GM19328 (cell line): ENCODE results near the gene LRMDA.

Experiments used
- ATAC-seq: cut with Tn5 transposase; IDR thresholded peaks from one replicate; pipeline ENCODE4 v1.9.1; 2021; ENCODE audit warnings: mild to moderate bottlenecking, moderate library complexity; ENCODE audit not compliant: unreplicated experiment

Gene LRMDA

DNA sequence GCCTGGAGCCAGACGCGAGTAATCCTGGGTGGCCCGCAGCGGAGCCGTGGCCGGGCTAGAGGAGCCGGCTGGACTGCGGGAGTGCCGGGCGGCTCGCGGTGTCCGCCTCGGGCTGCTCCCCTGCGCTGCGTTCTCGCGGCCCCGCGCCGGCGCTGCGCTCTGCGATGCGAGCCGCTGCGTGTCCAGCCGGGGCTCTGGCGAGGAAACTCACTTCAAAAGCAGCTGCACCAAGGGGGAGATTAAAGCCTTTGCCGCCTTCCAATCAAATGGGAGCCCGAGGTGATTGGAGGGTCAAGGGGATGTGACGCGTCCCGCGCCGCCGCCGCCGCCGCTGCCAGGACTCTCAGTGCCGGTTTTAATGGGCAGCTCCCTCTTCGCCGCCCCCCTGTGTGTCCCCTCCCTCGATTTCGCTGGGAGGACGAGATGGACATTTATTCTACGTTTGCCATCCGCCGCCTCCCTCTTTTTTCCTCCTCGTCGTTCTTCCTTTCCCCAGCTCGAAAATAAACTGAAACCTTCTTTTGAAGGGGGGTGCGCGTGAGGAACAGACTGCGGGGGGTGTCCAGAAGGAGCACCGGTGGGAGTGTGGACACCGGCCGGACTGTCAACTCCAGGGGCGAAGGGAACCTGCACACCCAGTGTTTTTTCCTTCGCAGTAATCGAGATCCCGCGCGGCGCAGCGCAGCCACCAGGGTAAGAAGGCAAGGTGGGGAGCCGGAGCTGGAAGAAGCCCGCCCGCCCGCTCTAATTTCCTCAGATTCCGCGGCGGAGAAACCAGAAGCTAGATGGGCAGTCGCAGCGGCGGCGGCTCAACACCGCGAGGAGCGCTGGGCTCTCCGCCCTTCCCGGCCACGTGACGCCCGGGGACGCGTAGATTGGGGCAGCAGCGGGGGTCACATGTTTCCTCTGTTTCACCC is 29.6 kb upstream of the LRMDA start, which contains the start of gene ZNF503:
Gene ZNF503 (minus strand): TSS at position 196 of the 917 bp plus-strand sequence. CDS start 345 bp downstream, outside the sequence.
- no peak for ATAC-seq

DNA sequence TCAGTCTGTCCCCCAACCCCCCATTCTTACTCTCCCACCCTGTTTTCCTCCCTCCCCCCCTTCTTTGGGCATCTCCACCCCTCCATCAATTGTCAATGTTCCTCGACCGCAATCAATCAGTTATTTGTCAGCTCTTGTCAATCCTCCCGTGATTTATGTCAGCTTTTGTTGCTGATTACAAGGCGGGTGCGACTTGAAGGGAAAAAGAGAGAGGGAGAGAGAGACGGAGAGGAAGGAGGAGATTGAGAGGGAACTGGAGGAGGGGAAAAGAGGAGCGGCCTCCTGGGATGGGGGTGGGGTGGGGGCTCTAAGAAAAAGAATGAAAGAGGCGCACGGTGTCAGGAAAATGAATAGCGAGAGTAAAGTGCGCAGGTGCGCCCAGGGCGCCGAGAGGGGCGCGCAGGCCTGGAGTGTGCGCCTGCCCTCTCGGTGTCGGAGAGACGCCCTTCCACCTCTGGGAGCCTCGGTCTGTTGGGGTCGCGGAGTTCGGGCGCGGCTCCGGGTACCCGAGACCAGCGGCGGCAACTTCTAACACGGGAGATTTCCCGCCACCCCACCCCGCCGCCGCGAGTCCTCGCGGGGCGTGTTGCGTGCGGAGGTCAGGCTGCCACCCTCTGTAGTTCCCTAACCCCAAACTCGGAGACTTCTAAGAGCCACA is 28.8 kb upstream of the LRMDA start:
- no peak for ATAC-seq

DNA sequence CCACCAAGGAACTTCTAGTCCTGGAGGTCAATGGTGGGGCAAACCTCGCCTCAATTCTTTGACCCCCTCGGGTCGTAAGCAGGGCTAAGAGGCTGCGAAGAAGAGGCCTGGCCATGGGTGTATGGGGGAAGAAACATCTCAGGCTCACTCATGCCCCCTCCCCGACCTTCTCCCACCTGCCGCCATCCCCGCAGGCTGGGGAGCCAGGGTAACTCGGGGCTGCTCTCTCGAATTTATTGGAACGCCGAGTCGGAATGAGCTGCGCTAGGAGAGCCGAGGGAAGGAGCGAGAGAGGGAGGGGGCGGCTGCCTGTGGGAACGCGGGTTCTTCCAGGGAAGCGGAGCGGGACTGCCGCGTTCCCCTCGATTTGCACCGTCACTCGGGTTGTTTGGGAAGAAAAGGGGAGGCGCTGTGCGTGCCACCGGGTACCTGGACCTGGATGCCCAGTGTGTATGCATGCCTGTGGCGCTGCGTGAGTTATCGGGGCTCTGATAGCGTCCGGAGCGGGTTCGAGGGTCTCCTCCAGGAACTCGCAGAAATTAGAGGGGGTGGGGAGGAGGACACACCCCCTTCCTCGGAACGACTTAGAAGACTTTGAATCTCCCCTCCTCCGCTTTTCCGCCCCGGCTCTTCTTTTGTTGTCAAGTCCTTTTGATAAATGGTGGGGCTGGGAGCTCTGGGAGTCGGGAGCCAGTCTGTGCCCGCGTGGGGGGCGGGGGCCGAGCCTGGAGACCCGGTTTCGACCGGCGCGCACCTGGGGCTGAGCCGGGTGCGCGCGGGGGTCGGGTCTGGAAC is 28.1 kb upstream of the LRMDA start:
- ATAC-seq = no peak

DNA sequence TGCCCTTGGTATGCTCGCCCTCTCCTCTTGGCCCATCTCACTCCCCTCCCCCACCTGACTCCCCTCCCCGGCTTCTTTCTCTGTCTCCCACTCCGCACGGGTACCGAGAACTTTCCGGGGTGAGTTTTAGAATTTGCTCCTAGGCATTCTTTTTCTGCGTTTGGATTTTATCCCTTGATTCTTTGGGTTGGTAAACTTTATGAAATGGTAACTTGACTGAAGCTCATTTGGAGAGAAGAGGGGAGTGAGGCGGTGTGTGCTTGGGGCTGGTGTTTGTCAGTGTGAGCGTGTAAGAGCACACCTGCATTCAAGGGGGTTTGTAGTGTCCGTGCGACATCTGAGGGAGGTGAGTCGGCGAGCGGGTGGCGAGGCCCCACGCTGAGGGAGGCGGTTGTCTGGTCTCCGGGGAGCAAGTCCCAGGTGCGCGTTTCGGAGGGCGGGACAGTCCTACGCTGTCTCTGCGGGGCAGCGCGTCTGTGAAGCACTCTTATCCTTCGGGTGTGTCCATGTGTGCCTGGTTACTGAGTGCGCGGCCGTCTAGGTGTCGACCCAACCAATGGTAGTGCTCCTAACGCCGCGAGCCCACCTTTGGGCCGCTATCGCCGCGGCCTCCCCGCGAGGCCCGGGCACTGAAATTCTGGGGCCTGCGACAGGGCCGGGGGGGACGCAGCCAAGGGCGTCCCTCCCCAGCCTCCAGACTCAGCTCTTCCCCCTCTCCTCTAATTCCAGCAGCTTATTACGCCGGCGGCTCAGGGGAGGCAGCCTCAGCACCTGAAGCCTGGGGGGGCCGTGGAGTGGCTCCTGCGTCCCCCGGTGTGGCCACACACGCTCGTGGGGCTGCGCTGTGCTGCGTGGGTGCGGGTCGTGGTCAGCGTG is 27.2 kb upstream of the LRMDA start:
- no peak for ATAC-seq

DNA sequence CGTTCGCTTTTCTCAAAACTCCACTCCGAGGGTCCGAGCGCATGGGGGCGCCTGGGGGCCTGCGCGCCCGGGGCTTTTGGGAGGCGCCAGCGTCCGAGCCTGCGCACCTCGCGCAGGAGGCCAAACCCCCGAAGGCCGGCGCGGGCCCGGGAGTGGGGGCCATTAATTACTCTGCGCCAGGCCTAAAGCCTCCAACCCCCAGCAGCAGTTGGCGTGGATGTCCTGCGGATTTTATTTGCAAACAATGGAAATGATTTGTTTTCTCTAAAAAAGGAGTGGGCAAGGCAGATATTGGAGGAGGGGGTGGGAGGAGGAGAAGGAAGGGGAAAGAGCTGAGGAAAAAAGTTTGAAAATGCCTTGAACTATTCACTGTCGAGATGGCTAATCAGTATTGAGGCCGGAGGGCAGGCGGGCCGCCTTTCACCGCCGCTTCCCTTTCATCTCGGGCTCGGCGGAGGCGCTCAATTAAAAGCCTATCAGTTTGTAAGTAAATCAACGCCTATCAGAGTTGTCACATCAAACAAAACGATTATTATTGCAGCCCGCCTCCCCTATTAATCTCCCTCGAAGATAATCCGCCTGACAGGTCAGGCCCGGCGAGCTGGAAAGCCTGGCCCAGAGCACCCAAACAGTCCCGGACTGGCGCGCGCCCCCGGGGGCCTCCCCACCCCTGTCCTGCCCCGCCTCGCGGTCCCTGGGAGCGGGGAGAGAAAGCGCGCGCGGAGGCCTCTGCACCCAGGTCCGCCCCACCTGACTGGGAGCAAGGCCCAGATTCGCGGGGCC is 26.4 kb upstream of the LRMDA start:
- ATAC-seq = no peak

DNA sequence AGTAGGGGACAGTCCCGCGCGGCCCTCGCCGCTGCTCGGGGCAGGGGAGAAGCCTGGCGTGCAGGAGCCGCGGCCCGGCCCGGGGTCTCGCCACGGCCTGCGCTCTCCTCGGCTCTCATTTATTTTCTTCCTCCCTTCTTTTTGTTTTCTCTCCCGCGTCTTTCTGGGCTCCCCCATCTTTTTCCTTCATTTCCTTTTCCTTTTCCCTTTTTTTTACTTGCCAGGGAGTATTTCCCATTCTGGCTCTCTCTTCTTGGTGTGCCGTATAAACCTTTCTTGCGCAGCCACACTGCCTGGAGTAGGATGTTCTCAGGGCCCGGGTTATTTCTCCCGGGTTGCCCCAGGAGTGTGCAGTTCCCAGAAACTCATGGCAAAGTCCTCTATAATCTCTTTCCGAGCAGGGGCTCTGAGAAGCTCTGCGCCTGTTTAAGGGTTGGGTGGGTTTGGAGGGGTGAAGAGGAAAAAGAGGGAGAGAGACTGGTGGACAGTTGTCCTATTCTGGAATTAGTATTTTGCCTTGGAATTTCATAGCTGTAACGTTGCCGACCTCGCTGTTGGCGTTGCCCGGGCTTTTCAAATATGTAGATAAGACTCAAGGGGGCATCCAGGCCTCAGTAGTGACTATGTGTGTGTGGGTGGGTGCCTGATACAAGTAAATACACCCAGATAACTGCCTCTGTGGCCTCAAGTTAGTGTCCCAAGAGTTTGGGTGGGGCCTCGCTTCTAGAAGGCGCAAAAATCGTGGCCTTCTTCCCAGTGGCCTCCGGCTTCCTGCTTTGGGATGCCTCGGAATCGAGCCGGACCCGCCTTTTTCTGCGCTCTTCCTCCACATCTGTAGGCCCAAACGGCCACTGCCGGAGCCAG is 25.6 kb upstream of the LRMDA start:
- ATAC-seq = no peak

DNA sequence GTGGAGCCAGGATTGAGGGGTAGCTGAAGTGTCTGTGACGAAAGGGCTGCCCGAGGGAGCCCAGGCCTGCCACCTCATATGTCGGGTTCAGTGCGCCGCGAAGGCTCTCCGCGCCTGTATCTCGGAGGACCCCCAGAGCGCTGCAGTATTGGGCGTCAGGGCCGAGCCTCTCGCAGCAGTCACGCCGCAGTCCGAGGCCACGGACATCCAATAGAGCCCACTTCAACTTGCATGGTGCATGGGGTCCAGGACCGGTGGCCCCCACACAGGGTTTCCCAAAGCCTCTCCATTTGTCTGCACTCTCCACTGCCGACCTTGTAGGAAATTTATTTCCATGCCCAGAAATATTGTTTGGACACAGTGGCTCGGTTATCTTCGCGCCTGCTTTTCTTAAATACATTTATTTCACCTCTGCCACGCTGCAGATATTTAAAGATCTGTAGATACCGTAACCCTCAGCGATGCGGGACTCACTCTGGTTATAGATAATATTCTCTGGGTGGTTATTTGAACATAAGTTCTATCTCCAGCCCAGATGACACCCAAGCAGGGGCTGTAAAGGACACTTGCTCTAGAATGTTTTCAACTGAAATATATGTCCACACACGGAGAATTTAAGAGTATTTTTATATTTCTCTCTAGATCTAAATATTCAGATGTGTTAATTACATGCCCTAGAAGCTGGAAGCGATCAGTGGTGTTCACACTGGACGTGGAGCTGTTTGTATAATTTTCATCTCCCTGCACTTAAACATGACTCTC is 24.8 kb upstream of the LRMDA start:
- no peak for ATAC-seq

DNA sequence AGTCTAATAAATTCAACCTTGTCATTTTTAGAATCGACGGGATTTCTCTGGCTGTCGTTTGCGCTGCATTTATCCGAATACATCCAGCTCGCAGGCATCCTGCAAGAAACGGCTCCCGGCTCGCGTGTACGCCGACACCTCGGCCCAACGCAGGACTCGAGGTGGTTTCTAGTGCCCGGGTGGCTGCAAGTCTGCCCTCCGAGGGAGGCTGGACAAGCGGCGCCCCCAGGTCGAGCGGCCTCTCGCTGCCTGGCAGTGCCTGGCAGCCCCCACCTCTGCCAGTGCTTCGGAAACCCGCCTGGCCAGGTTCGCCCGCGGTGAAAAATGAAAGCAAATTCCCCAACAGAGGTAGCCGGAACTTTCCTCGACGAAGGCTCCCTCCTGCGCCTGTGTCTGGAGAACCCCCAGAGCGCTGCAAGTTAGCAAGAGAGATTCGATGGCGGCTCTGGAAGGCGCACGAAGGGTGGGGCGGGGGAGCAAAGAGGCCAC is 24.2 kb upstream of the LRMDA start:
- no peak for ATAC-seq

DNA sequence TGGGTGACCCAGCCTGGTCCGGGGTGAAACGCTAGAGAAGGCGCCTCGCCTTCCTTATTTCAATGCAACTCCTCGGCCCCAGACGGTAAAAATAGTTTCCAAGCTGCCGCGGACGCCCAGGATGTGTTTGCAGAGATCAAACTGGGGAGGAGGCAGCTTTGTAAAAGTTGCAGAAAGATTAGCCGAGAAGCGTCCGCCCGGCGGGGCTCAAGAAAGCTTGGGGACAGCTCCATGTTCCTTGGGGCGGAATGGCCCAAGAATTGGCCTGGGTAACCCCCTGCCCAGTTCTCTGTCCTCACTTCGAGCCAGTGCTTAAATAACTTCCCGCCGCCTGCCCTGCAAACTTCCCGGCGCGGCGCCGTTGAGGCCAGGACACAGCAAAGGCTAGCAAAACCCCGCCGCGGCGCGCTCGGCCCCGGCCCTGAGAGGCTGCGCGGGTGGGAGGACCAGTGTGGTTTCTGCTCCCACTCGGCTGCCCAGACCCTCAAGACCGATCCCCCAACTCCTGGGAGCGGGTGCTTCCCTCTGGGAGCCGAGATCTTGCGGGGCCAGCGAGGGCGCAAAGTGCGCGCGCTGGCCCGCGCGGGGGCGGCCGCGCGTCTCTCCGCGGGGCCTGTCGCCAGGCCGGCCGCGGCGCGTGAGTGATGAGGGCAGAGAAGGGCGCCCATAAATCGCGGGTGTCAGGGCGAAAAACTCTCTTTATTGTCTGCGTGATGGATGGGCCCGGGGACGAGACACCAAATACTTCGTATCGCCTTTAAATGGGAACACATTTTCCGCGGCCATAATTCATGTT is 23.5 kb upstream of the LRMDA start:
- ATAC-seq = no peak

DNA sequence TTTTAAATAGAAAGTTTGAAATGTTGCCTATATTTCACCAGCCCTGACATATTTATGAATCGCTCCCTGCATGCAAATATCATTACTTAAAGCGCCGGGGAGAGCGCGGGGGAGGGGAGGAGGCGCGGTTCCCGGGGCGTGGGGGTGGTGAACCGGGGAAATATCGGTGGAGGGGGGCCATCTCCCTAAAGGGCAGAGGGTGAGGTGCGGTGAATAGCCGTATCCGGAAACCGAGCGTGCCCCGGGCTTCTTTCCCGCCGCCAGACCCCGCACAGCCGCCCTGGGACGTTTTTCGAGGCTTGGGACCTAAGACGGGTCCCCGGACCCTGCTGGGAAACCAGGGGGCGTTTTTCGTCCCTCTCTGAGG is 22.9 kb upstream of the LRMDA start:
- ATAC-seq = no peak

DNA sequence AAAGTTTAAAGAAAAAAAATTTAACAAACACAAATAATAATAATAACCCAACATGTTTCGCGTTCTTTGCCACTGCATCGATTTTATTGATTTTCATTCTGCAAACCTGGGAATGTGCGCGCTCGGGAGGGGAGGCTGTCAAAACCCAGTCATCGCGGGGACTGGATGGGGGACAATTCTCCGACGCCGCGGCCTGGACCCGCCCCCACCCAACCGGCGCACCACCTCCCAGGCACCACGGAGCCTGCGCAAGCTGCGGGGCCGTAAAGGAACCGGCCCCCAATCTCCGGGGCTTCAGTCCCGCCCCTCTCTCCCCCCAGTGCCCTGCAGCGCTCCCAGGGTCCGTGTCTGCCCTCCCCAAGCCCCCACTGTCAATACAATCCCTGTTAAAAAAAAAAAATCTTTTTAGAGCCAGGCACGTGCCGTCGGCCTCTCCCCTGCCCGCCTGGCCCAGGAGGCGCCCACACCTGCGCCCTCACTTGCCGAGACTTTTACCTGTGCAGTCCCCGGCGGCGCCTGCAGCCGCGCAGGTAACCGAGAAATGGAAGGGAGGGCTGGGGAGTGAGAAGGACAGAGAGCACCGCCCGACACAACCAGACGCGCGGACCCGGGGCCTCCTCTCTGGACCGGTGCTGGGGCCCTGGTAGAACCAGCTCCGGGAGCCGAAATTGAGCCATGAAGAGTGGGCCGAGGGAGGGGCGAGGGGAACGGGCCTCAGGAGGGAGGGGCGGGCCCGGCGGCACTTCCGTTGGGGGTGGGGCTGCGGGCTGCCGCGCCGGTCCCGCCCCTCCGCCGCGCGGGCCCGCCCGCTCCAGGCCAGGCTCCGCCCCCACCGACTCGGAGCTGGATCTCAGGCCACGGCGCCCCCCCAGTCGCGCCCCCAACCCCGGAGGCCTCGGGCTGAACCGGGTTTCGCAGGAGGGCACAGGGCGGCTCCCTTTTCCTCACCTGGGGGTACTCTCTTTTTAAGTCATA is 22.2 kb upstream of the LRMDA start:
- ATAC-seq = no peak

DNA sequence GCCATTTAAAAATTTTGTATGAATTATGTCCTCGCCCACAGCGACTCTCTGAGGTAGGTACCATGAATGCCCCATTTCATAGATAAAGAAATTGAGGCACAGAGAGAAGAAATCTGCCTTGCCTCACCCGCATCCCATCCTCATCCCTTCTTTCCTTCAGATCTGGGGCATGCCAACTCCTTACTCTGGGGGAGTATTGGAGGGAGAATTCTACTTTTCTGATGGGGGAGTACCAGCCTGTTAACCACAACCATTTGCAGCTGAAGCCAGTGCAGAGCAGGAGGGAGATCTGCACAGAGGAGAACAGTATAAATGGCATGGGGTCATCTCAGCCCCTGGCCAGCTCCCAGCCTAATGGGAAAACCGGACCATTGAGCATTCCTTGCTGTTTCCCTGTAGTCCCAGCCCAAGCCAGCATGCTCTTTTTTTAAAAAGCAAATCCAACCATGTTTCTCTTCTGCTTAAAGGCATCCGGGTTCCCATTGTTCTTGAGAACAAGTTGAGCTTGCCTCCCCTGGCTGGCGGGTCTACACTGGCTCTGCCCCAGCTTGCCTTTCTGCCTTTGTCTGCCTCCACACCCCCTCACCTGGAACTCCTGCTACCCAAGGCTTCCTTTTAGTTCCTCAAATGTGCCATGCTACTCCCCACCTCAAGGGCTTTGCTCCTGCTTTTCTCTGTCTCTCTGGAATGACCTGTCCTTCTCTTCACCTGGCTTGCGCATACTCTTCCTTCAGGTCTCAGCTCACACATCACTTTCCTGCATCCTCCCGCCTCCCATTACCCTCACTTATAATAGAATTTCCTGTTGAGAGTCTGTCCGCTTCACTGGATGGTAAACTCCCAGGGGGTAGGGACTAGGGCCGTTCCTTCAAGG is 21.1 kb upstream of the LRMDA start:
- ATAC-seq = no peak

DNA sequence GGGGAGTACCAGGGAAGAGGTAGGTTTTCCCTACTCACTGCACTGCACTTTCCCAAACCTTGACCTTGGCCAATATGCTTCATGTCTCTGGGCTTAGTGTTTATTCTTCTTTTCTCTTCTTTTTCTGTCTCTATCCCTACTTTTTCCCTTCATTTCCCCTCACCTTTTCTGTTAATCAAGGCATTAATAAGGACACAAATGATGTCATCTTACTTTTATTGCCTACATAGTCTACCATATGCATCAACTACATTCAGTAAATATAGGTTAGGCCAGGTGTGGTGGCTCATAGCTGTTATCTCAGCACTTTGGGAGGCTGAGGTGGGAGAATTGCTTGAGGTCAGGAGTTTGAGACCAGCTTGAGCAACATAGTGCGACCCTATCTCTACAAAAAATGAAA is 16.9 kb upstream of the LRMDA start:
- no peak for ATAC-seq

DNA sequence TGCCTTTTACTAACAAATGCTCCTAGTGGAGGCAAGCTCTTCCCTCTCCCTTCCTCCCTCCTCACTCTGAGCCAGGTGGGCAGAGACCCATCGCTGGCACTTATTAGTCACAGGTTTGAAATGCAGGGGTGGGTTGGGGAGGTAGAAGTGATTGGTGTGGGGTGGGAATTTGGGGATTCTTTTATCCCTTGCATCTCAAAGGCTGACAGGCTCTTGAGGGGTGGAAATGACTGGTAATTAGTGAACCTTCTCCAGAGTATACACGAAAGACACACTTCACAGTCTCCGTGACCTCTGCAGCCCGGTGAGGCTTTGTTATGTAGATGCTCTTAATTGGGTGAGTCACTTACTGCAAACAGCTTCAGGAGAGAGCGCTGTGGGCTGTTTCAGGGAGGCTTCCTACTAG is 13.9 kb upstream of the LRMDA start:
- no peak for ATAC-seq

DNA sequence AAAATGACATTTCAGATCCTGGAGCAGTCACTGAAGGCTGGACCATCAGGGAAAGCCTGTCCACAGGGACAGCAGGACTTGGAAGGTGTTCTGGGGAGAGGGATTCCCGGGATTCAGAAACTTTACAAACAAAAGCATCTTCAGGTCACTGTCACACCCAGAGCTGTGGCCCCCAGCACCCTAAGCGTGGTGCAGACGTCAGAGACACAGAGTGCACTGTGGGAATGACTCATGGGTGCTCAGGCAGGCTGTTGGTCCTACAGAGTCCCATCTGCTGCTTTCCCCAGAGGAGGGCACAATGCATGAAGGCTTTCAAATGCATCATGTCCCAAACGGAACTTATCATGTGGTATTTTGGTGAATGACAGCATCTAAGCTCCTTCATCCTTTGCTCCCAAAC is 13.1 kb upstream of the LRMDA start:
- ATAC-seq = no peak
